Mesendoderm (in vitro differentiated cells): Measurements from ENCODE around the gene KCNK3.

Source experiments
- DNase-seq: peaks from one replicate; pipeline ENCODE4 v3.0.0; 2013
- H2AK5ac ChIP-seq: 2 replicates; pipeline ENCODE4 v1.6.1; 2013; ENCODE audit warnings: low read length, inconsistent platforms
- H2BK120ac ChIP-seq: 2 replicates; pipeline ENCODE4 v1.6.1; 2013; ENCODE audit warnings: low read depth, mild to moderate bottlenecking, low read length, moderate library complexity, mixed read lengths
- H2BK15ac ChIP-seq: replicated peaks from 2 replicates; pipeline ENCODE4 v1.6.1; 2013; ENCODE audit warnings: low read depth, mild to moderate bottlenecking, moderate library complexity
- H2BK5ac ChIP-seq: 2 replicates; pipeline ENCODE4 v1.6.1; 2013; ENCODE audit warnings: low read length, inconsistent platforms
- H3K18ac ChIP-seq: 2 replicates; pipeline ENCODE4 v1.6.1; 2013; ENCODE audit warnings: mild to moderate bottlenecking, low read length, mixed read lengths
- H3K23ac ChIP-seq: one replicate; pipeline ENCODE4 v1.6.1; 2013; ENCODE audit warnings: low read length
- H3K27ac ChIP-seq: 2 replicates; pipeline ENCODE4 v1.5.1; 2013; ENCODE audit warnings: low read depth, mild to moderate bottlenecking, inconsistent platforms, low read length, moderate library complexity
- H3K27me3 ChIP-seq: 2 replicates; pipeline ENCODE4 v1.6.1; 2013; ENCODE audit warnings: low read length, control low read depth, mild to moderate bottlenecking, inconsistent platforms; ENCODE audit not compliant: insufficient read depth, poor library complexity
- H3K36me3 ChIP-seq: 2 replicates; pipeline ENCODE4 v1.6.1; 2013; ENCODE audit warnings: low read length, inconsistent platforms; ENCODE audit not compliant: control insufficient read depth, insufficient read depth
- H3K4ac ChIP-seq: one replicate; pipeline ENCODE4 v1.6.1; 2013; ENCODE audit warnings: low read depth, mild to moderate bottlenecking, low read length, moderate library complexity
- H3K4me1 ChIP-seq: 2 replicates; pipeline ENCODE4 v1.6.1; 2013; ENCODE audit warnings: low read depth, low read length, inconsistent platforms; ENCODE audit not compliant: control insufficient read depth
- H3K4me2 ChIP-seq: 2 replicates; pipeline ENCODE4 v1.6.1; 2013; ENCODE audit warnings: low read length
- H3K4me3 ChIP-seq: 2 replicates; pipeline ENCODE4 v1.5.1; 2013; ENCODE audit warnings: mild to moderate bottlenecking, low read length
- H3K56ac ChIP-seq: one replicate; pipeline ENCODE4 v1.6.1; 2013; ENCODE audit warnings: low read length
- H3K79me1 ChIP-seq: 2 replicates; pipeline ENCODE4 v1.6.1; 2013; ENCODE audit warnings: low read length, inconsistent platforms
- H3K79me2 ChIP-seq: 2 replicates; pipeline ENCODE4 v1.6.1; 2013; ENCODE audit warnings: mild to moderate bottlenecking, low read length; ENCODE audit not compliant: control insufficient read depth, insufficient read depth
- H3K9ac ChIP-seq: 2 replicates; pipeline ENCODE4 v1.6.1; 2013; ENCODE audit warnings: low read length, inconsistent platforms
- H4K5ac ChIP-seq: one replicate; pipeline ENCODE4 v1.6.1; 2013; ENCODE audit warnings: low read length
- H4K8ac ChIP-seq: one replicate; pipeline ENCODE4 v1.6.1; 2013; ENCODE audit warnings: low read depth, mild to moderate bottlenecking, control low read depth, low read length, moderate library complexity
- WGBS: extraction: QIAGEN DNeasy Blood & Tissue Kit; methylation state at CpG from one replicate; pipeline ENCODE4 v1.1.7; 2013; ENCODE audit warnings: low lambda C conversion rate, missing lambda C conversion rate; ENCODE audit not compliant: insufficient coverage; ENCODE audit errors: extremely low coverage; 5-methylcytosine and 5-hydroxymethylcytosine counted together

KCNK3 gene

DNA sequence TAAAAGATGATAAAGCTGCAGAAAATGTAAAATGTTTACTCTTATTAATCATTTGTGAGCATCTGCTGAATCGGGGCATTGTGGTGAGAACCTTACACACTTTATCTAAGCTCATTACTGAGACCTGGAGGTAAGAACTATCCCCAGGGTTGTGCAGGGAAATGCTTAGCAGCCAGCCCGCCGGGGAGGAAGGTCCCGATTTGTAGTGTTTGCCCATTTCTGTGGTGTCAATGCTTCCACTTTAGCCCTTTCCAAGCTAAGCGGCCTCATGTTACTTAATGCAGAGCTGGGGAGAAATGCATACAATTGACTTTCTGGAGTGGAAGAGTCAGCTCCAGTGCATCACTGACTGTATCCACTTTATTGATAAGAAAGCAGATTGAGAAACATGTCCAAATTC lies 20.8 kb upstream of the KCNK3 start:
- H3K4me1 ChIP-seq = no peaks in the 10 kb centered on the region
- no peak overlapping the region for H2BK5ac ChIP-seq
- H4K8ac ChIP-seq = no peak overlapping the region
- no peaks in the 10 kb centered on the region for H3K79me1 ChIP-seq
- no peak overlapping the region for H3K4me2 ChIP-seq
- H3K23ac ChIP-seq = no peak overlapping the region
- no peaks in the 10 kb centered on the region for H3K36me3 ChIP-seq
- H3K79me2 ChIP-seq = no peaks in the 10 kb centered on the region
- no peak overlapping the region for H3K4ac ChIP-seq
- no peak overlapping the region for H3K27ac ChIP-seq
- no peaks in the 10 kb centered on the region for H3K27me3 ChIP-seq
- H3K18ac ChIP-seq = no peak overlapping the region
- H2AK5ac ChIP-seq = no peak overlapping the region
- DNase-seq = no peak
- H3K56ac ChIP-seq = no peak overlapping the region
- H4K5ac ChIP-seq = no peak overlapping the region
- H3K9ac ChIP-seq = no peak overlapping the region
- no peak overlapping the region for H3K4me3 ChIP-seq
- no CpG with 5 or more reads among the region's 5 CpGs for WGBS
- H2BK120ac ChIP-seq = no peak overlapping the region
- H2BK15ac ChIP-seq = no peak overlapping the region

DNA sequence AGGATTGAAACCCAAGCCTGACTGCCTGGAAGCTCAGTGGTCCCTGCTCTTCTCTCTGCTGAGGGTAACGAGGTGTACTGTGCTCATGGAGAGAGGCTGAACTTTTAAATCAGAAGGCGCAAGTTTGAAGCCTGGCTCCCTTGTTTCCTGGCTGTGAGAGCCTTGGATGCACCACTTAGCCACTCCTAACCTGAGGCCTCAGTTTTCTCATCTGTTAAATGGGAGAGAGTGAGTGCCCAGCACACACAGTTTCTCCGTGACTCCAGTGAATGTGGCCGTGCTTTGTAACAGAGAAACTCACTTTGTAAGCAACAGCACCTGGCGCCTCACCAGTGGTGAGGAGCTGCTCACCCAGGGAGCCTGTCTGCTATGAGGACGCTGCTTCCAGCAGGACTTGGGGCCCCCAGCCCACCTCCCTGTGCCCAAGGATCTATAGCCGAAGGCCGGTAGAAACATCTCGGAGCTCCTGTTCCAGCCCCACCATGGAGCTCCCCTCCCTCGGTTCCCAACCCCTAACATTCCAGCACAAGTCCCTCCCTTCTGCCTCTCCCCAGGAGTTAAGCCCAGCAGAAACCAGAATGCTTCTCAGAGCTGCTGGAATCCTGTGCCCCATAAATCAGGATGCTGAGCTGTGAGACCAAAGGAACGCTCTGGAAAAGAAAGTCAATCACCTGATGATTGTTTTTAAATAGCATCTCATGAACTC lies 20.3 kb upstream of the KCNK3 start:
- DNase-seq = peak; percentile 50
- Histone ChIP-seq H3K27me3 (no peaks in the 10 kb centered on the region), H4K8ac (no peak overlapping the region), H3K4me2 (no peak overlapping the region), H2AK5ac (no peak overlapping the region), H4K5ac (no peak overlapping the region), H3K27ac (no peak overlapping the region), H3K18ac (no peak overlapping the region), H2BK15ac (no peak overlapping the region), H2BK5ac (no peak overlapping the region), H3K4ac (no peak overlapping the region), H3K4me1 (no peaks in the 10 kb centered on the region), H3K4me3 (no peak overlapping the region), H3K36me3 (no peaks in the 10 kb centered on the region), H3K9ac (no peak overlapping the region), H3K23ac (no peak overlapping the region), H3K56ac (no peak overlapping the region), H2BK120ac (no peak overlapping the region), H3K79me2 (no peaks in the 10 kb centered on the region), H3K79me1 (no peaks in the 10 kb centered on the region)
- WGBS = no CpG with 5 or more reads among the region's 11 CpGs

DNA sequence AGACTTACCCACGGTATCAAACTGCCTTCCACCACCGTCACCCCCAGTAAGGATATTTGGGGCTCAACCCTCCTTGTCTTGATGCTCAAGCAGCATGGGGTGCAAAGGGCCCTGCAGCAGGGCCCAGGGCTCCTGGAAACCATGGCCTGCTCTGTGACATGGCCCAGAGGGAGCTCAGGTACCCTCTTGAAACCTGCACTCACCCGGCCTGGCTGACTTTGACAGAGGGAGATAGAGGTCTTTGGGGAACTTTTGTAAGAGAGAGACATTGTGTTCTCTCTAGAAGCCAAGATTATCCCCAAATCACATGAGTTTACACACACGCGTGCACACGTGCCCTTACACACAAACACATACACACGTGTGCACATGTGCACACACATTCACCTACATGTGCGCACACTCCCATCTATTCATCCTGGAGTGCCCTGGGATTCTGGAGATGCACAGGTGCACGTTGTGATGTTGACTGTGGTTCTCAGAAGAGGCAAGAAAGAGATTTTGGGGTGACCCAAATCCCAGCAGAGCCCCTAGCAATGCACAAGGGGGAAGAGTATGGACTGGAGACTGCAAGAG lies 19.6 kb upstream of the KCNK3 start:
- Histone ChIP-seq H3K56ac (no peak overlapping the region), H3K27me3 (no peaks in the 10 kb centered on the region)

DNA sequence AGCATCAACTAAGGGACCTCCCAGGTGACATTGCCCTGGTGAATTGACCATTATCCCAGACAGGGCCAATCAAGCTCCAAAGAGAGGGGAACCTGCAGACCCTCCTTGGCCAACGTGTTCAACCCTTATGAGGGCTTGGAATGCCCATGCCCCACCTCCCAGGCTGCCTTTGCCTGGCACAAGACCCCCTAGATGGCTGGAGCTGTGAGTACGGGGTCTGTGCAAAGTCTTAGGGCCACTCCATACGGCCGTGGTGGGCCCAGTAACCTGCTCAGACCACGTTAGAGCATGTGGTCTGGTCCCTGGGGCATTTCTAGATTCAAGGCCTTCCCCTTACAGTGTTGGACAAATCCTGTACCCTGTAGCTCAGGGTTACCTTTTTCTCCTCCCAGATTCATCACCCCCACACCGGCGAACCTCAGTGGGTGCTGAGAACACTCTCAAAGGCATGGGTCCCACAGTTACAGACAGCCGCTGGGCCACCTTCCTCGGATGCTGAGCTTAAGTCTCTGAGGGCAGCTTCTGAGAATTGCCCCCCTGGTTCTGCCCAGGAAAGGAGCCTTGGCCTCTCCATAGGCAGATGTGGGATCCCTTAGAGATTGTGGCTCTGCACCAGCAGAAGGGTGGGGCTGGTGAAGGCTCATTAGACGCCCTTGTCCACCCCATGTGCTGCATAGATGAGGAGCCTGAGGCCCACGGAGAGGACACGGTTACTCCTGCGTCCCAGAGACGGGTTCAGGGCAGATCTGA lies 18.3 kb upstream of the KCNK3 start:
- Histone ChIP-seq H4K8ac (no peak overlapping the region), H3K4me2 (no peak overlapping the region), H3K4me3 (no peak overlapping the region), H3K79me2 (no peaks in the 10 kb centered on the region), H3K4me1 (no peaks in the 10 kb centered on the region), H3K18ac (no peak overlapping the region), H4K5ac (no peak overlapping the region), H3K27ac (no peak overlapping the region), H2BK15ac (no peak overlapping the region), H3K4ac (no peak overlapping the region), H3K36me3 (no peaks in the 10 kb centered on the region), H2BK120ac (no peak overlapping the region), H3K27me3 (no peaks in the 10 kb centered on the region), H2AK5ac (no peak overlapping the region), H3K79me1 (no peaks in the 10 kb centered on the region), H2BK5ac (no peak overlapping the region), H3K56ac (no peak overlapping the region), H3K23ac (no peak overlapping the region), H3K9ac (no peak overlapping the region)
- DNase-seq = no peak
- WGBS = no CpG with 5 or more reads among the region's 14 CpGs

More for the DNA sequence above, 19.6 kb upstream of the KCNK3 start:
- Histone ChIP-seq H3K4ac (no peak overlapping the region), H3K79me1 (no peaks in the 10 kb centered on the region), H3K4me3 (no peak overlapping the region), H3K27ac (no peak overlapping the region), H2BK15ac (no peak overlapping the region), H3K79me2 (no peaks in the 10 kb centered on the region), H3K23ac (no peak overlapping the region), H3K4me1 (no peaks in the 10 kb centered on the region), H2AK5ac (no peak overlapping the region), H3K9ac (no peak overlapping the region), H3K4me2 (no peak overlapping the region), H3K36me3 (no peaks in the 10 kb centered on the region), H3K18ac (no peak overlapping the region), H2BK120ac (no peak overlapping the region), H4K8ac (no peak overlapping the region), H4K5ac (no peak overlapping the region), H2BK5ac (no peak overlapping the region)
- DNase-seq = no peak
- WGBS = no CpG with 5 or more reads among the region's 9 CpGs

DNA sequence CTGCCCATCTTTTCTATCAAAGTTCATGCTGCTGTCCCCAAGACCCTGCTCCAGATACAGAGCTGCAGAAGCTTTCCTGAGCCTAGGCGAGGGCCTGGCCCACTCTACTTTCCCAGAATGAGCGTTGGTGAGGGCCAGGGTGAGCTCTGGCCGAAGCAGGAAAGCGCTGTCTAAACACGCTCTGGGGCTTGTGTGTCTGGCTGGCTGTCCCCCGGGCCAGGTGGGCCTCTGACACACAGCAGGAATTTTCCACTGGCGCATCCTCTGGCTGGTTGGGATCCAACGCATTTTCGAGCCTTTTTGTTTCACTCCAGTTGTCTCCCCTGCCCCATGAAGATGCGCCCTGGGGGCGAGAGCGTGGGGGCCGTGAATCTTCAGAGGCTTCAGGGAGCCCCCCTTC lies 17.8 kb upstream of the KCNK3 start:
- no peak for DNase-seq

More for the DNA sequence above, 17.8 kb upstream of the KCNK3 start:
- no peaks in the 10 kb centered on the region for H3K79me2 ChIP-seq
- H3K4me1 ChIP-seq = no peaks in the 10 kb centered on the region
- no peak overlapping the region for H2BK15ac ChIP-seq
- H3K18ac ChIP-seq = no peak overlapping the region
- no peak overlapping the region for H3K9ac ChIP-seq
- H3K79me1 ChIP-seq = no peaks in the 10 kb centered on the region
- H3K27me3 ChIP-seq = no peaks in the 10 kb centered on the region
- no peak overlapping the region for H2BK120ac ChIP-seq
- no peak overlapping the region for H3K4me2 ChIP-seq
- no peak overlapping the region for H4K8ac ChIP-seq
- no peaks in the 10 kb centered on the region for H3K36me3 ChIP-seq
- H3K27ac ChIP-seq = no peak overlapping the region
- H2BK5ac ChIP-seq = no peak overlapping the region
- H4K5ac ChIP-seq = no peak overlapping the region
- no peak overlapping the region for H3K4ac ChIP-seq
- H3K23ac ChIP-seq = no peak overlapping the region
- no peak overlapping the region for H3K56ac ChIP-seq
- H3K4me3 ChIP-seq = no peak overlapping the region
- WGBS = no CpG with 5 or more reads among the region's 13 CpGs
- H2AK5ac ChIP-seq = no peak overlapping the region
